ENCODE results near the gene GOLGA6L4. TPM values are rescaled to one million over a fixed set of nuclear protein-coding genes. Genes with fewer than 3 reads are reported as not detected.
"Not testable (repeated sequence)": the region's sequence is repeated elsewhere in the genome, so short reads cannot be mapped to it uniquely, and the experiment has no call there.

GOLGA6L4 gene, protein sequence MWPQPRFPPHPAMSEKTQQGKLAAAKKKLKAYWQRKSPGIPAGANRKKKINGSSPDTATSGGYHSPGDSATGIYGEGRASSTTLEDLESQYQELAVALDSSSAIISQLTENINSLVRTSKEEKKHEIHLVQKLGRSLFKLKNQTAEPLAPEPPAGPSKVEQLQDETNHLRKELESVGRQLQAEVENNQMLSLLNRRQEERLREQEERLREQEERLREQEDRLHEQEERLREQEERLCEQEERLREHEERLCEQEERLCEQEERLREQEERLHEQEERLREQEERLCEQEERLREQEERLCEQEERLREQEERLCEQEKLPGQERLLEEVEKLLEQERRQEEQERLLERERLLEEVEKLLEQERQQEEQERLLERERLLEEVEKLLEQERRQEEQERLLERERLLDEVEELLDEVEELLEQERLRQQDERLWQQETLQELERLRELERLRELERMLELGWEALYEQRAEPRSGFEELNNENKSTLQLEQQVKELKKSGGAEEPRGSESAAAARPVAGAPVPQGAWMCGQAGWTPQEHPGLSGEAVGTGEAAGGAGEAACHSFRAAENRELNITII
- 1 to 10 TPM; 3.3 to 7.5 (median 7.1) TPM for total RNA-seq

DNA sequence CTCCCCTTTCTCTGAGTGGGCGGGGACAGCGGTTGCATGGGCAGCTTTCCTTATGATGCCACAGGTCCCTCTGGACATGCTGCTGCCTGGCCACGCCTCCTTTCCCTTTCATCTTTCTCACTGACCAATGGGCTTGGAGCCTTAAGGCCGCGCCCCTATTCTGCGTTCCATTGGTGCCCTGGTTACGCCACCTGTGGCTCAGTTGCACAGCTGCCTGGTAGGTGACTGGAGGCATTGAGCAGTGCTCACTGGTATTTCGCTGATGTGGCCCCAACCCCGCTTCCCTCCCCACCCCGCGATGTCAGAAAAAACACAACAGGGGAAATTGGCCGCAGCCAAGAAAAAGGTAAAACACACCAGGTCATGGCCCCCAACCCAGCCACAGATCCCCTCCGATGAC, at the start of gene GOLGA6L4:
Gene GOLGA6L4, plus strand, starts transcription at position 201 of the 400 bp plus-strand sequence. Its CDS starts 62 bp downstream, at position 263.
- TF ChIP-seq, protein P1, sequence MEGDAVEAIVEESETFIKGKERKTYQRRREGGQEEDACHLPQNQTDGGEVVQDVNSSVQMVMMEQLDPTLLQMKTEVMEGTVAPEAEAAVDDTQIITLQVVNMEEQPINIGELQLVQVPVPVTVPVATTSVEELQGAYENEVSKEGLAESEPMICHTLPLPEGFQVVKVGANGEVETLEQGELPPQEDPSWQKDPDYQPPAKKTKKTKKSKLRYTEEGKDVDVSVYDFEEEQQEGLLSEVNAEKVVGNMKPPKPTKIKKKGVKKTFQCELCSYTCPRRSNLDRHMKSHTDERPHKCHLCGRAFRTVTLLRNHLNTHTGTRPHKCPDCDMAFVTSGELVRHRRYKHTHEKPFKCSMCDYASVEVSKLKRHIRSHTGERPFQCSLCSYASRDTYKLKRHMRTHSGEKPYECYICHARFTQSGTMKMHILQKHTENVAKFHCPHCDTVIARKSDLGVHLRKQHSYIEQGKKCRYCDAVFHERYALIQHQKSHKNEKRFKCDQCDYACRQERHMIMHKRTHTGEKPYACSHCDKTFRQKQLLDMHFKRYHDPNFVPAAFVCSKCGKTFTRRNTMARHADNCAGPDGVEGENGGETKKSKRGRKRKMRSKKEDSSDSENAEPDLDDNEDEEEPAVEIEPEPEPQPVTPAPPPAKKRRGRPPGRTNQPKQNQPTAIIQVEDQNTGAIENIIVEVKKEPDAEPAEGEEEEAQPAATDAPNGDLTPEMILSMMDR (IDR thresholded peaks at IDR 0.05; ENCODE audit: low read depth), result not testable (repeated sequence)

Small RNA genes within 50 kb of the gene (small RNA-seq; reads per million reads assigned to genes)
- gene RN7SL331P (not detected), gene UBE2Q2P8 (not detected)
